GM19438 (cell line): ENCODE results near the gene HPCAL1.

Experiments used
- ATAC-seq: cut with Tn5 transposase; IDR thresholded peaks from one replicate; pipeline ENCODE4 v1.9.1; 2021; ENCODE audit warnings: low read depth; ENCODE audit not compliant: unreplicated experiment

The HPCAL1 gene

GRCh38 chr2:10413503-10413902 is 110.8 kb downstream of the HPCAL1 start:
- no peak for ATAC-seq

DNA sequence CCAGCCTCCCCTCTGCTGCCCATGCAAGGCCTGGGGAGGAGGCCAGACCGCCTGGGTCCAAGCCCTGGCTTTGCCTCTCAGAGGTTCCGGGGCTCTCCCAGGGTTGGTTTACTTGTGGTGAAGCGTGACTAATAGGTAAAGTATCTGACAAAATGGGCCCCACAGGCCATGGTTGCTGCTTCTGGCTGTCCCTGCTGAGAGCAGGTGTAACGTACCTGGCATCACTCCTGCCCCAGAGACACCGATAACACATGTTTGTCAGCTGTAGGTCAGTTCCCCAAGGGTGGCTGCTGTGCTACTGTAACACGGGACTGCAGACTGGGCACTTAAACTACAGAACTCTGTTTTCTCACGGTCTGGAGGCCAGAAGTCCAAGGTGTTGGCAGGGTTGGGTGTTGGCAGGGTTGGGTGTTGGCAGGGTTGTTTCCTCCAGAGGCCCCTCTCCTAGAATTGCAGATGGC is 111.3 kb downstream of the HPCAL1 start:
- ATAC-seq, result no peak

DNA sequence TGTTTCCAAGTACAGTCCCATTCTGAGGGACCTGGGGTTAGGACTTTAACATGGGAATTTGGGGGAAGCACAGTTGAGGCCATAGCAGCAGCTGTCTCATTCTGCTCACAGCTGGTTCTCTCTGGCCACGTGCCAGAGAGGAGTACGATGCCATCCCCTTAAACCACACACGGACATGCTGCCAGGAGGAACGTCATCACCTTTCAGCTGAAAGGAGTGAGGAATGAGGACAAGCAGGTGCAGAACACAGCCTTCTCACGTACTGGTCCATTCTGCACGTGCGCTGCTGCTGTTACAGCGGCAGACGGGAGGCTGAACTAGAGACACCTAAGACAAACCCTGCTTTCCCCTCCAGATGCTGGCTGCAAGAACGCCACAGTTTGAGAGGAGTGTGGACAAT is 111.9 kb downstream of the HPCAL1 start:
- ATAC-seq, result no peak

GRCh38 chr2:10415048-10415447 is 112.3 kb downstream of the HPCAL1 start:
- ATAC-seq, result no peak

DNA sequence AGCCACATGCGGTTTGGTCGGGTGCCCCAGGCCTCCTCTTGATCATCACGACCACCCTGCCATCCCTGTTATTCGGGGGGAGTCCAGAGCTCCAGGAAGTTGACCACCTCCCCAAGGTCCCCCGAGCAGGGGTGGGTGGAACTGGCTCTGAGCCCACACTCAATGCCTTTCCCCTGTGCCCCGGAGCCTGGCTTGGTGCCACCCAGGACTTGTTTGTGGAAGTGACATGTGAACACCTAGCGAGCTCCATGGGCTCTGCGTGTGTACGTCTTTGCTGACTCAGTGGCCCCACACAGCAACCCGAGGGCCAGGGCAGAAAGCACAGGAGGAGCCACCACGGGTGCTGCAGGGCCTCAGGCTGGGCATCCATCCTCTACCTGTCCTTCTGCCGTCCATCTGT is 112.9 kb downstream of the HPCAL1 start:
- ATAC-seq, result no peak

DNA sequence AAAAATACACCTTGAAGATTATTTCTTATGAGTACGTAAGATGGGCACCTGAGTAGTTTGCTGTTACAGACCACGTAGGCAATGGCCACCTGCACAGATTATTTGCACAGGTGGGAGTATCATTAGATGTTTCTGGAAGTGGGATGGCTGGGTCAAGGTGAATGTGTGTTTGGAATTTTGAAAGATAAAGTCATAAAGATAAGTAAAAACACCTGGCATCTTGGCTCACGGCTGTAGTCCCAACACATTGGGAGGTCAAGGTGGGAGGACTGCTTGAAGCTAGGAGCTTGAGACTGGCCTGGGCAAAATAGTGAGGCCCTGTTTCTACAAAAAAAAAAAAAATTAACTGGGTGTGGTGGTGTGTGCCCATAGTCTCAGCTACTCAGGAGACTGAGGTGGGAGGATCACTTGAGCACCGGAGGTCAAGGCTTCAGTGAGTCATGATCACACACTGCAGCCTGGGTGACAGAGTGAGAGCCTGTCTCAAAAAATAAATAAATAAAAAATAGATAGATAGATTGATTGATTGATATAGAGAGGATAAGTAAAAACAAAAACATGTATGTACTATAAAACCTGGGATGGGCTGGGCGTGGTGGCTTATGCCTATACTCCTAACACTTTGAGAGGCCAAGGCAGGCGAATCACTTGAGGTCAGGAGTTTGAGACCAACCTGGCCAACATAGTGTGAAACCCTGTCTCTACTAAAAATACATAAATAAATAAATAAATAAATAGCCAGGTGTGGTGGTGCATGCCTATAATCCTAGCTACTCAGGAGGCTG is 115.0 kb downstream of the HPCAL1 start:
- no peak for ATAC-seq

DNA sequence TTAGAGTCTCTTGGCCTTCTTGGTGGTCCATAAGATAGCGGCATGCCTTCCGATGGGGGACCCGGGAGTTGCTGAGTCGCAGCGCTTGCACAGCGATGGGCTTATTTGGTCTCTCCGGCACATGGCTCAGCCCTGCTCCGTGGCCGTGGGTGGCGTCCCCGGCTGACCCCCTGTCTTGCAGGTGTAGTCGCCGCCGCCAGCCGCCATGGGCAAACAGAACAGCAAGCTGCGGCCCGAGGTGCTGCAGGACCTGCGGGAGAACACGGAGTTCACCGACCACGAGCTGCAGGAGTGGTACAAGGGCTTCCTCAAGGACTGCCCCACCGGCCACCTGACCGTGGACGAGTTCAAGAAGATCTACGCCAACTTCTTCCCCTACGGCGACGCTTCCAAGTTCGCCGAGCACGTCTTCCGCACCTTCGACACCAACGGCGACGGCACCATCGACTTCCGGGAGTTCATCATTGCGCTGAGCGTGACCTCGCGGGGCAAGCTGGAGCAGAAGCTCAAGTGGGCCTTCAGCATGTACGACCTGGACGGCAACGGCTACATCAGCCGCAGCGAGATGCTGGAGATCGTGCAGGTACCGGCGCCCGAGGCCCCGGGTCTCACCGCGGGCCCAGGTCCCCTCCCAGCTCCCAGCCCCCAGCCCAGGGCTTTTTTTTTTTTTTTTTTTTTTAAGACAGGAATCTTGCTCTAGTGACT is 117.0 kb downstream of the HPCAL1 start:
- no peak for ATAC-seq

DNA sequence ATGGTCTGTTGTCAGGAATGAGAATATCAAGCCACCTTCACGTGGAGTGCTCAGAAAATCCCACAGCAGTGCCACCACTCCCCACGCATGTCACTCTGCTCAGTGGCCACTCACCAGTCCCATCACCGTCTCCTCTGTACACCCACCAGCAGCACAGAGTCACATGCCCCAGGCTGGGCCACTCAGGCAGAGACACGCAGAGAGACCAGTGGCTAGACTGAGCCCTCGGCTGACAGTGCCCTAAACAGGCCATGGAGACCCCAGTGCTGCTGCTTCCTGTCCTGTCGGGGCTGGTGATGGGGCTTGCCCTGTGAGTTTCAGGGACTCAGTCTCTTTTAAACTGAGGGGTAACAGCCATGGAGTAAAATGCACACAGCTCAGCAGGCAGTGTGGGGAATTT is 119.5 kb downstream of the HPCAL1 start:
- ATAC-seq, result no peak

DNA sequence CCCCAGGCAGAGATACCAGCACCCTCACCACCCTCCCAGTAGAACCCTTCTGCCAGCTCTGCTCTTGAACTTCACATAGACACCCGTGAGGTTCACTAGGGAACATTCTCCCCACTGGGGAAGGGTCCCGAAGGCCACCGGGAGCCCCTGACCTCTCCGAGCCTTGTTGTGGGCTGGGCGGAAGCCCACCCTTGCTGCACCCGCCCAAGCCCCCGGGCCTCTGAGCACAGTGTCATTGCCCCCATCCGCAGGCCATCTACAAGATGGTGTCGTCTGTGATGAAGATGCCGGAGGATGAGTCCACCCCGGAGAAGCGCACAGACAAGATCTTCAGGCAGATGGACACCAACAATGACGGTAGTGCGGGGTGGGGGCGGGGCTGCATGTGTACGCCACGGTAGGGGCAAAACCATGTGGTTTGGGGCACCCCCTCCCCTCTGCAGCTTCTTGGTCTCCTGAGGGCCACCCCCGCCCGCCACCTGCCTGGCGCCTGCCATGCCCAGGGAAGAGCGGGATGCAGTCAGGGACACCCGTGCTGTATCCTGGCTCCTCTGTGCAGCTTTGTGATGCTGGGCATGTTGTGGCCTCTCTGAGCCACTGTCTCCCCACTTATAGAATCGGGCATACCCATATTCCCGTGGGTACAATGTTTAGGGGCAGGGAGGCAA is 120.2 kb downstream of the HPCAL1 start:
- no peak for ATAC-seq

- ATAC-seq, result no peak
Observed at GRCh38 chr2:10423400-10423774, 120.7 kb downstream of the HPCAL1 start.

GRCh38 chr2:10424051-10424450 is 121.3 kb downstream of the HPCAL1 start:
- ATAC-seq, result no peak

- no peak for ATAC-seq
Observed at GRCh38 chr2:10424916-10425505, 122.3 kb downstream of the HPCAL1 start.

DNA sequence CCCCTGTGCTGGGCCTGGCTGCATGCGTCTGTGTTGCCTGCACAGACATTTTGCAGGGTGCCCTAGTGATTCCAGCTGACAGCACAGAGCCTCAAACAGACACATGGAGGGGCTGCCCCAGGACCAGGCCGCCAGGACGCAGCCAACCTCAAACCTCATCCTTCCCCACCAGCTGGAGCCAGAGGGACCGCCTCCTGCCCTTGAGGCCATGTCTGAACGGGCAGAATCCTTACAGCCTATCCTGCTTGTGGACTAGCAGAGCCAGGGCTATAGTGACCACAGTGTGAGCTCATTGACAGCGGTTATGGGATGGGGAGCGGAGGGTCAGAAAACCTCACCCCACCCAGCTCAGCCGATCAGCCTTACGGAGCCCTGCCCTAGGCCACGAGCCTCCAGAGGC is 123.0 kb downstream of the HPCAL1 start:
- ATAC-seq, result no peak

GRCh38 chr2:10426726-10427617 is 124.3 kb downstream of the HPCAL1 start:
- no peak for ATAC-seq

DNA sequence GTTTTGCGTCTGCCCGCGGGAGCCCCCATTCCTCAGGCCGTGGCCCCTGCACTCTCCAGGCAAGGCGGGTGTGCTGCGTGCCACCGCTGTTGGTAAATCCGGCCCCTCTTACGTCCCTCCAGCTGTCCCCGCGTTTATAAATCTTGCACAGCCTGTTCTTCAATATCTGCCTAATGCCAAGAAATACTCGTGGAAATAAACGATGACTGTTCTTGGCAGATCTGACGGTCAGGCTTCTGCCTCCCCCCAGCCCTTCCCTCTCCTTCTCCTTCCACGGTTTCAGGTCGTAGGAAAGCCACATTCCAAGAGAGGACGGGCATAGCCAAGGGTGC is 124.9 kb downstream of the HPCAL1 start:
- no peak for ATAC-seq

- no peak for ATAC-seq
Observed at GRCh38 chr2:10428355-10428754, 125.7 kb downstream of the HPCAL1 start.

DNA sequence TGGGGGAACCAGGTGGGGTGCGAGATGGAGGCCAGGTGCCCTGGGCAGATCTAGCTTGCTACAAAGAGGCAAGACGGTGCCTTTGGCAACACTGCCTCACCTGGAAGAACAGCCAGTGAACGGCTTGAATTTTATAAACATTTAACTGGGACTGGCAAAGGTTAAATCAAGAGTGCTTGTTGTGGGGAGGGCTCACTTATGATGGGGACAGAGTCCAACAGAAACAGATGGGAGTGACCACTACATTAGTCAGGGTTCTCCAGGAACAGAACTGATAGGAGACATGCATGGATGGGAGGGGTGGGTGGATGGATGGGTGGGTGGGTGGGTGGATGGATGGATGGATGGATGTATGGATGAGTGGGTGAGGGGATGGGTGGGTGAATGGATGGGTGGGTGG is 126.2 kb downstream of the HPCAL1 start:
- ATAC-seq, result no peak

GRCh38 chr2:10430886-10431622 is 128.3 kb downstream of the HPCAL1 start:
- ATAC-seq, result no peak

DNA sequence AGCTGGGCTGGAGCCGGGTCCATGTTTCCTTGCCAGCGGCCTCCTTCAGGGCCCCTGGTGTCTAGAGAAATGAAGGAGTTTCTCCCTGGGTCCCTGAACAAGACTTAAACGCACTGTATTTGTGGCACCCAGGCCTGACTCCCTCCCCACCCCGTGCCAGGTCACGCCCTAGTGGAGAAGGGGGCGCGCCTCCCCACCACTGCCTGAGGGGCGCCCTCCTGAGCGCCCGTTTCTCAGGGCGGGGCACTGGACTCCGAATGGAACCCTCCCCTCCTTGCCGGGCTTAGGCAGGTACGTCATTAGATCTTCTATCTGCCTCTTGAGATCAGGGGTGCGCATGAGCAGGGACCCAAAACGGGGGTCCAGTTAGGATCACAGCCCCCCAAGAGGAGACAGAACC is 129.1 kb downstream of the HPCAL1 start:
- ATAC-seq, result no peak
